Neural cell (in vitro differentiated cells): ENCODE measurements around the gene ENGASE. TPM values are rescaled to one million over a fixed set of nuclear protein-coding genes. Genes with fewer than 3 reads are reported as not detected.

Experiments
- H2AFZ ChIP-seq: fragments of 200-600, 300-800 bp; sonication (generic), shearing (Covaris generic); 2 replicates; pipeline ENCODE4 v1.6.0; 2014; ENCODE audit warnings: low read depth, mild to moderate bottlenecking, antibody characterized with exemption, low read length, moderate library complexity
- H3F3A ChIP-seq: fragments of 200-600 bp; shearing (Covaris generic); 2 replicates; pipeline ENCODE4 v1.6.1; 2016; ENCODE audit warnings: mild to moderate bottlenecking, moderate library complexity, mixed read lengths, antibody characterized with exemption, low read length; ENCODE audit not compliant: insufficient read depth, poor library complexity, severe bottlenecking
- H3K27ac ChIP-seq: fragments of 200-600, 300-800 bp; sonication (generic), shearing (Covaris generic); 2 replicates; pipeline ENCODE4 v1.5.1; 2014; ENCODE audit warnings: mild to moderate bottlenecking, low read length, moderate library complexity
- H3K27me3 ChIP-seq: fragments of 300-800, 200-600 bp; sonication (generic), shearing (Covaris generic); 2 replicates; pipeline ENCODE4 v1.6.0; 2014; ENCODE audit warnings: mild to moderate bottlenecking, low read depth, low read length, moderate library complexity; ENCODE audit not compliant: insufficient read depth
- H3K36me3 ChIP-seq: fragments of 300-800, 200-600 bp; sonication (generic), shearing (Covaris generic); 2 replicates; pipeline ENCODE4 v1.5.1; 2014; ENCODE audit warnings: mild to moderate bottlenecking, antibody characterized with exemption, low read length, moderate library complexity; ENCODE audit not compliant: insufficient read depth
- H3K4me2 ChIP-seq: fragments of 300-800, 200-600 bp; sonication (generic), shearing (Covaris generic); 2 replicates; pipeline ENCODE4 v1.6.0; 2014; ENCODE audit warnings: mild to moderate bottlenecking, low read length
- H3K4me3 ChIP-seq: fragments of 300-800, 200-600 bp; sonication (generic), shearing (Covaris generic); 2 replicates; pipeline ENCODE4 v1.5.1; 2014; ENCODE audit warnings: mild to moderate bottlenecking, low read length, moderate library complexity
- H3K79me2 ChIP-seq: fragments of 200-600 bp; shearing (Covaris generic); replicated peaks from 2 replicates; pipeline ENCODE4 v1.6.0; 2014; ENCODE audit warnings: mild to moderate bottlenecking, low read length, moderate library complexity; ENCODE audit not compliant: insufficient read depth
- H3K9ac ChIP-seq: fragments of 300-800, 200-600 bp; sonication (generic), shearing (Covaris generic); 2 replicates; pipeline ENCODE4 v1.6.1; 2016; ENCODE audit warnings: mild to moderate bottlenecking, low read length, mixed read lengths
- H3K9me2 ChIP-seq: fragments of 200-600 bp; shearing (Covaris generic); 2 replicates; pipeline ENCODE4 v1.6.1; 2016; ENCODE audit warnings: mild to moderate bottlenecking, low read length, mixed read lengths; ENCODE audit not compliant: insufficient read depth
- H3K9me3 ChIP-seq: fragments of 200-600, 300-800 bp; sonication (generic), shearing (Covaris generic); 2 replicates; pipeline ENCODE4 v1.6.1; 2016; ENCODE audit warnings: mild to moderate bottlenecking, mixed run types, low read length, moderate library complexity, mixed read lengths
- H4K20me1 ChIP-seq: fragments of 200-600 bp; shearing (Covaris generic); 2 replicates; pipeline ENCODE4 v1.6.1; 2016; ENCODE audit warnings: mild to moderate bottlenecking, mixed run types; ENCODE audit not compliant: insufficient read depth
- EP300 ChIP-seq: fragments of 450-650 bp; conservative IDR thresholded peaks from 2 replicates; pipeline ENCODE4 v1.6.1; 2014; ENCODE audit warnings: antibody characterized with exemption, mild to moderate bottlenecking, moderate library complexity; ENCODE audit not compliant: poor library complexity, severe bottlenecking
- EZH2 ChIP-seq: fragments of 200-600, 300-800 bp; shearing (Covaris generic), sonication (generic); IDR thresholded peaks from 2 replicates; pipeline ENCODE4 v1.6.1; 2014; ENCODE audit warnings: antibody characterized with exemption, low read length, borderline replicate concordance, mild to moderate bottlenecking; ENCODE audit not compliant: insufficient read depth, poor library complexity, severe bottlenecking
- MXI1 ChIP-seq: fragments of 450-650 bp; conservative IDR thresholded peaks from 2 replicates; pipeline ENCODE4 v1.6.1; 2014; ENCODE audit warnings: antibody characterized with exemption, mild to moderate bottlenecking; ENCODE audit not compliant: poor library complexity, severe bottlenecking
- RAD21 ChIP-seq: fragments of 450-650 bp; conservative IDR thresholded peaks from 2 replicates; pipeline ENCODE4 v1.6.1; 2014; ENCODE audit warnings: antibody characterized with exemption, mild to moderate bottlenecking, moderate library complexity
- SMC3 ChIP-seq: fragments of 450-650 bp; conservative IDR thresholded peaks from 2 replicates; pipeline ENCODE4 v1.6.1; 2014; ENCODE audit warnings: antibody characterized with exemption, mild to moderate bottlenecking, moderate library complexity; ENCODE audit not compliant: poor library complexity
- TAF1 ChIP-seq: IDR thresholded peaks from 2 replicates; pipeline ENCODE4 v1.6.1; 2012; ENCODE audit warnings: low read depth
- polyA plus RNA-seq: library from polyadenylated mRNA; depleted of rRNA; stranded (reverse); fragments of >200 nt; gene quantifications from 2 replicates; pipeline ENCODE4 v1.2.3, GENCODE V29; 2014
- TF ChIP-seq, protein P1 (sequence below): IDR thresholded peaks from 2 replicates; pipeline ENCODE4 v1.6.1; 2012; ENCODE audit warnings: borderline replicate concordance
- TF ChIP-seq, protein P2 (sequence below): fragments of 450-650 bp; IDR thresholded peaks from 2 replicates; pipeline ENCODE4 v1.5.1; 2014; ENCODE audit warnings: antibody characterized with exemption, mild to moderate bottlenecking, moderate library complexity; ENCODE audit not compliant: poor library complexity, severe bottlenecking

ENGASE gene
- polyA plus RNA-seq, 1 donor from 2014 or later, result 13.0 TPM

DNA sequence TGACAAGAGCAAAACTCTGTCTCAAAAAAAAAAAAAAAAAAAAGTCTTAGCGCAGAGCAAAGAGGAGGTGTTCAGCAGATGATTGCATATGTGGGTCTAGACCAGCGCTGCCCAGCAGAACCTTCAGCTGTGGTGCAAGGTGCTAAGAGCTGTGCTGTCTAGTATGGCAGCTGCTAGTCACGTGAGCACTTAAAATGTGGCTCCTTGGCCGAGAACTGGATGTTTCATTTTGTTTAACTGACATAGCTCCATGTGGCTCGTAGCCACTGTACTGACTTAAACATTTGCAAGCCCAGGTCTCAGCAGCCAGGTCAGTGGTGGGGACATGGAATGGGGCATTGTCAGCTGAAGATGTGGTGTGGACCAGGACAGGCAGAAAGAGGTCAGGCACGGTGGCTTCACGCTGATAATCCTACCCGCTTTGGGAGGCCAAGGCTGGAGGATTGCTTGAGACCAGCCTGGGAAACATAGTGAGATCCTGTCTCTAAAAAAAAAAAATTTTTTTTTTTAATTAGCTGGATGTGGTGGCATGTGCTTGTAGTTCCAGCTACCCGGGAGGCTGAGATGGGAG, 41.5 kb upstream of the ENGASE start:
- Histone ChIP-seq H4K20me1 (no peaks in the 10 kb centered on the region), H2AFZ (no peak overlapping the region), H3K79me2 (no peaks in the 10 kb centered on the region), H3K9me3 (no peaks in the 10 kb centered on the region), H3K9ac (no peak overlapping the region), H3K4me2 (no peak overlapping the region), H3K36me3 (no peaks in the 10 kb centered on the region), H3K4me3 (no peak overlapping the region), H3K27me3 (no peaks in the 10 kb centered on the region), H3F3A (no peaks in the 10 kb centered on the region), H3K27ac (no peak overlapping the region), H3K9me2 (no peaks in the 10 kb centered on the region)
- TF ChIP-seq MXI1 (no peak), RAD21 (no peak), SMC3 (no peak), TAF1 (no peak)
- TF ChIP-seq, protein P1, sequence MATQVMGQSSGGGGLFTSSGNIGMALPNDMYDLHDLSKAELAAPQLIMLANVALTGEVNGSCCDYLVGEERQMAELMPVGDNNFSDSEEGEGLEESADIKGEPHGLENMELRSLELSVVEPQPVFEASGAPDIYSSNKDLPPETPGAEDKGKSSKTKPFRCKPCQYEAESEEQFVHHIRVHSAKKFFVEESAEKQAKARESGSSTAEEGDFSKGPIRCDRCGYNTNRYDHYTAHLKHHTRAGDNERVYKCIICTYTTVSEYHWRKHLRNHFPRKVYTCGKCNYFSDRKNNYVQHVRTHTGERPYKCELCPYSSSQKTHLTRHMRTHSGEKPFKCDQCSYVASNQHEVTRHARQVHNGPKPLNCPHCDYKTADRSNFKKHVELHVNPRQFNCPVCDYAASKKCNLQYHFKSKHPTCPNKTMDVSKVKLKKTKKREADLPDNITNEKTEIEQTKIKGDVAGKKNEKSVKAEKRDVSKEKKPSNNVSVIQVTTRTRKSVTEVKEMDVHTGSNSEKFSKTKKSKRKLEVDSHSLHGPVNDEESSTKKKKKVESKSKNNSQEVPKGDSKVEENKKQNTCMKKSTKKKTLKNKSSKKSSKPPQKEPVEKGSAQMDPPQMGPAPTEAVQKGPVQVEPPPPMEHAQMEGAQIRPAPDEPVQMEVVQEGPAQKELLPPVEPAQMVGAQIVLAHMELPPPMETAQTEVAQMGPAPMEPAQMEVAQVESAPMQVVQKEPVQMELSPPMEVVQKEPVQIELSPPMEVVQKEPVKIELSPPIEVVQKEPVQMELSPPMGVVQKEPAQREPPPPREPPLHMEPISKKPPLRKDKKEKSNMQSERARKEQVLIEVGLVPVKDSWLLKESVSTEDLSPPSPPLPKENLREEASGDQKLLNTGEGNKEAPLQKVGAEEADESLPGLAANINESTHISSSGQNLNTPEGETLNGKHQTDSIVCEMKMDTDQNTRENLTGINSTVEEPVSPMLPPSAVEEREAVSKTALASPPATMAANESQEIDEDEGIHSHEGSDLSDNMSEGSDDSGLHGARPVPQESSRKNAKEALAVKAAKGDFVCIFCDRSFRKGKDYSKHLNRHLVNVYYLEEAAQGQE, result no peak

DNA sequence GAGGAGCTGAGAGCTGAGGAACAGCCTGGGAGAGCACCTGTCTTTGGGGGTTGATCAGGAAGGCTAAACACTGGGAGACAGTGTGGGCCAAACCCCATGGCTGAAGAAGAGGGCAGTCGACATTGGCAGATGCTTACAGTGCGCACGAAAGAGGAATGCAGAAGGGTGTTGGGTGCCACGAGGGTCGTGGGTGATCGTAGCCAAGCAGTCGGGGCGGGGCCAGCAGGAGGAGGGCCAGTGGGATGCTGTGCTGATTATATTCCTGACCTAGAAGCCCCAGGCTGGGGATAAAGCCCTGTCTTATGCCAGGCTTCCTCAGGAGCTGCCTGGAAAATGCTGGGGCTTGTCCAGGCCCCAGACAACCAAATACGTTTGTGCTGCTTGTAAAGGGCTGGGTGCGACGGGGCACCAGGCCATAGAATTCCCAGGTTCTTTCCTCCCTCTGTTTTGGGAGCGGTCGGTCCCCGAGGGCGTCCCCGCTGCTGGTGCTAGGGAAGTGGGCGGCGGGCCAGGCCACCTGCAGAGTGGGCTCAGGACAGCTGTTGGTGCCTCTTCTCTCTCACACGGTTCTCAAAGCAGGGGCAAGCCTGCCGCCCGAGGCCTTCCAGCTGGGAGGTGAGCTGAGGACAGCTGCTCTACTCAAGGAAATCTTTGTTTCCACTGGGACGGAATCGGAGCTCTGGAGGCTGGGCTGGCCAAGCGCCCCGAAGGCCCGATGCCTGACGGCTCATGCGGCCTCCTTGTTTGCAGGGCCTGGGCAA, 40.7 kb upstream of the ENGASE start:
- Histone ChIP-seq H3K4me2 (no peak overlapping the region), H3K4me3 (no peak overlapping the region), H3K9me3 (no peaks in the 10 kb centered on the region), H3K27me3 (no peaks in the 10 kb centered on the region), H3F3A (no peaks in the 10 kb centered on the region), H3K36me3 (no peaks in the 10 kb centered on the region), H2AFZ (no peak overlapping the region), H3K27ac (no peak overlapping the region), H3K79me2 (no peaks in the 10 kb centered on the region), H3K9ac (no peak overlapping the region), H3K9me2 (no peaks in the 10 kb centered on the region), H4K20me1 (no peaks in the 10 kb centered on the region)
- no peak for TF ChIP-seq TAF1

DNA sequence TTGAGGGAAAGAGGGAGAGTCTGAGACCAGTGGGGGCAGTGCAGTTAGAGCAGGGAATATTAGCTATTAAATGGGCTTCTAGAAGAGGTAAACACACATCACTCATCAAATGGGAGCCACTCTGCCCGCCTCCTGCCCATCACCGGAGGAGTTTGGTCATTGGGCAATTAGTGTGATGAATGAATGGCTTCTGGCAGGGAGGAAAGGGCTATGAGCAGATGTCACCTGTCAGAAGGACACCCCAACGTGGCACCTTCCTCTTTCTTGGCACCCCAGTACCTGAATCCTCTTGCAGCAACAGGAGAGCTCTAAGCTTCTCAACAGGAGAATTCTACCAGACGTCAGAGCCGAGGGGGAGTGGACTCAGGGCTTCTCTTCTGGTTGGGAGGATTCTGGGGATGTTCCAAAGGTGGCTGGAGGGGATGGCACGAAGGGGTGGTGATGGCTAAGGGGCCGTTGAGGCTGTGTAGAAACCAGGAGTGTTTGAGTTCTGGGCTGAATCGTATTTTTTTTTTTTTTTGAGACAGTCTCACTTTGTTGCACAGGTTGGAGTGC, 39.6 kb upstream of the ENGASE start:
- Histone ChIP-seq H3K27me3 (no peaks in the 10 kb centered on the region), H3K4me2 (no peak overlapping the region), H3K79me2 (no peaks in the 10 kb centered on the region), H3K27ac (no peak overlapping the region), H3K4me3 (no peak overlapping the region), H3F3A (no peaks in the 10 kb centered on the region), H3K36me3 (no peaks in the 10 kb centered on the region), H2AFZ (no peak overlapping the region), H4K20me1 (no peaks in the 10 kb centered on the region), H3K9me2 (no peaks in the 10 kb centered on the region), H3K9me3 (no peaks in the 10 kb centered on the region), H3K9ac (no peak overlapping the region)
- TF ChIP-seq, protein P1, result no peak
- TF ChIP-seq, protein P2, sequence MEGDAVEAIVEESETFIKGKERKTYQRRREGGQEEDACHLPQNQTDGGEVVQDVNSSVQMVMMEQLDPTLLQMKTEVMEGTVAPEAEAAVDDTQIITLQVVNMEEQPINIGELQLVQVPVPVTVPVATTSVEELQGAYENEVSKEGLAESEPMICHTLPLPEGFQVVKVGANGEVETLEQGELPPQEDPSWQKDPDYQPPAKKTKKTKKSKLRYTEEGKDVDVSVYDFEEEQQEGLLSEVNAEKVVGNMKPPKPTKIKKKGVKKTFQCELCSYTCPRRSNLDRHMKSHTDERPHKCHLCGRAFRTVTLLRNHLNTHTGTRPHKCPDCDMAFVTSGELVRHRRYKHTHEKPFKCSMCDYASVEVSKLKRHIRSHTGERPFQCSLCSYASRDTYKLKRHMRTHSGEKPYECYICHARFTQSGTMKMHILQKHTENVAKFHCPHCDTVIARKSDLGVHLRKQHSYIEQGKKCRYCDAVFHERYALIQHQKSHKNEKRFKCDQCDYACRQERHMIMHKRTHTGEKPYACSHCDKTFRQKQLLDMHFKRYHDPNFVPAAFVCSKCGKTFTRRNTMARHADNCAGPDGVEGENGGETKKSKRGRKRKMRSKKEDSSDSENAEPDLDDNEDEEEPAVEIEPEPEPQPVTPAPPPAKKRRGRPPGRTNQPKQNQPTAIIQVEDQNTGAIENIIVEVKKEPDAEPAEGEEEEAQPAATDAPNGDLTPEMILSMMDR, result no peak
- no peak for TF ChIP-seq TAF1
- no peak for TF ChIP-seq MXI1
- TF ChIP-seq SMC3, result no peak
- no peak for TF ChIP-seq EP300
- no peak for TF ChIP-seq EZH2
